Measurements from ENCODE around the gene UTRN. TPM values are rescaled to one million over a fixed set of nuclear protein-coding genes. Genes with fewer than 3 reads are reported as not detected.

UTRN gene
- total and polyA plus RNA-seq, 2 experiments from 2014 or later = 53.9 to 121 TPM

- H3K4me2 ChIP-seq = no peak overlapping the region
- no peaks in the 10 kb centered on the region for H3K36me3 ChIP-seq (ENCODE audit: insufficient read depth)
- no peaks in the 10 kb centered on the region for H4K20me1 ChIP-seq (replicated peaks; ENCODE audit: insufficient read depth)
- H3K9me2 ChIP-seq (ENCODE audit: insufficient read depth) = no peaks in the 10 kb centered on the region; the same call in 1 of the 2 replicates
- TF ChIP-seq CTCF (conservative IDR thresholded peaks at IDR 0.05; ENCODE audit: low read depth in 2 of 2) (peak in 1 of 2 experiments; percentile 20; a peak in 1 of 4 replicates), JUNB (IDR thresholded peaks at IDR 0.05; ENCODE audit: unreplicated experiment) (no peak)
- H3K4me1 ChIP-seq (ENCODE audit: insufficient read depth) = peaks cover 27% of the 10 kb centered on the region
- Mint-ChIP-seq H3K4me1 (peaks cover 38% of the 10 kb centered on the region), H3K4me3 (no peak overlapping the region), H3K27me3 (ENCODE audit: insufficient read depth, low read depth, poor library complexity) (peaks cover 1% of the 10 kb centered on the region), H3K9me3 (peaks cover 13% of the 10 kb centered on the region), H3K27ac (no peak overlapping the region), H3K36me3 (ENCODE audit: low read depth) (peaks cover 14% of the 10 kb centered on the region; the same call in 2 of the 3 replicates)
- ATAC-seq = no peak
- H3K79me2 ChIP-seq (replicated peaks; ENCODE audit: insufficient read depth) = no peaks in the 10 kb centered on the region
- no peak overlapping the region for H3K4me3 ChIP-seq
- no peaks in the 10 kb centered on the region for H3K27me3 ChIP-seq (ENCODE audit: insufficient read depth)
- H3K27ac ChIP-seq (ENCODE audit: low read depth) = no peak overlapping the region
- no peak overlapping the region for H2AFZ ChIP-seq
- H3F3A ChIP-seq (replicated peaks; ENCODE audit: low read depth) = no peaks in the 10 kb centered on the region
- no peak for DNase-seq (ENCODE audit: low spot score)
Observed at GRCh38 chr6:144262470-144263369, 22.4 kb upstream of the UTRN start.

- no peak for DNase-seq (ENCODE audit: low spot score)
- peaks cover 27% of the 10 kb centered on the region for H3K4me1 ChIP-seq (ENCODE audit: insufficient read depth)
- no peak overlapping the region; the same call in 2 of the 3 replicates for H3K4me3 Mint-ChIP-seq
- H3K9me2 ChIP-seq (ENCODE audit: insufficient read depth) = no peaks in the 10 kb centered on the region
- H3K27me3 ChIP-seq (ENCODE audit: insufficient read depth) = no peaks in the 10 kb centered on the region
- H3K79me2 ChIP-seq (replicated peaks; ENCODE audit: insufficient read depth) = no peaks in the 10 kb centered on the region
- peaks cover 11% of the 10 kb centered on the region for H3K9me3 Mint-ChIP-seq
- no peaks in the 10 kb centered on the region for H4K20me1 ChIP-seq (replicated peaks; ENCODE audit: insufficient read depth)
- no peak overlapping the region for H3K4me3 ChIP-seq
- H3K4me1 Mint-ChIP-seq = peaks cover 38% of the 10 kb centered on the region
- no peaks in the 10 kb centered on the region for H3F3A ChIP-seq (replicated peaks; ENCODE audit: low read depth)
- no peaks in the 10 kb centered on the region for H3K36me3 ChIP-seq (ENCODE audit: insufficient read depth)
- H3K4me2 ChIP-seq = 0 out of 2 replicates have a peak overlapping the region, but pooled peaks have one; percentile 60
- H3K36me3 Mint-ChIP-seq (ENCODE audit: low read depth) = peaks cover 14% of the 10 kb centered on the region; the same call in 2 of the 3 replicates
- peaks cover 1% of the 10 kb centered on the region for H3K27me3 Mint-ChIP-seq (ENCODE audit: insufficient read depth, low read depth, poor library complexity)
- H3K27ac Mint-ChIP-seq = no peak overlapping the region
- ATAC-seq = no peak
- H3K27ac ChIP-seq (ENCODE audit: low read depth) = peak overlapping the region; percentile 22; the same call in 1 of the 2 replicates
- H2AFZ ChIP-seq = no peak overlapping the region
- TF ChIP-seq EZH2phosphoT487 (IDR thresholded peaks at IDR 0.05; ENCODE audit: unreplicated experiment) (no peak), ZNF114 (CRISPR knock-in tag; IDR thresholded peaks at IDR 0.05) (no peak), REST (IDR thresholded peaks at IDR 0.05; ENCODE audit: unreplicated experiment) (no peak), JUNB (IDR thresholded peaks at IDR 0.05; ENCODE audit: unreplicated experiment) (no peak), CREB1 (CRISPR knock-in tag; IDR thresholded peaks at IDR 0.05; ENCODE audit: low read depth) (no peak), CTCF (conservative IDR thresholded peaks at IDR 0.05; ENCODE audit: low read depth in 2 of 2) (no peak), STAT1 (IDR thresholded peaks at IDR 0.05; ENCODE audit: unreplicated experiment) (no peak), NANOG (IDR thresholded peaks at IDR 0.05; ENCODE audit: borderline replicate concordance) (no peak), ETS1 (IDR thresholded peaks at IDR 0.05) (no peak), EZH2 (IDR thresholded peaks at IDR 0.05; ENCODE audit: low read depth, unreplicated experiment) (no peak), POLR2AphosphoS5 (IDR thresholded peaks at IDR 0.05; ENCODE audit: low read depth) (no peak)
Observed at GRCh38 chr6:144263786-144264185, 21.3 kb upstream of the UTRN start.

All from GM23338 (cell line).